WI38 (cell line): ENCODE data around the gene COL13A1.
A peak's percentile ranks its signal among the peaks of the same experiment; 100 is the strongest.

Experiments
- H3K4me3 ChIP-seq: 2 replicates; pipeline ENCODE4 v1.5.1; 2011; ENCODE audit warnings: low read depth, mild to moderate bottlenecking, control low read depth, low read length
- TF ChIP-seq, protein P1 (sequence below): IDR thresholded peaks from 2 replicates; pipeline ENCODE4 v1.5.1; 2012; ENCODE audit warnings: low read depth, mild to moderate bottlenecking, control low read depth, low read length

COL13A1 gene

DNA sequence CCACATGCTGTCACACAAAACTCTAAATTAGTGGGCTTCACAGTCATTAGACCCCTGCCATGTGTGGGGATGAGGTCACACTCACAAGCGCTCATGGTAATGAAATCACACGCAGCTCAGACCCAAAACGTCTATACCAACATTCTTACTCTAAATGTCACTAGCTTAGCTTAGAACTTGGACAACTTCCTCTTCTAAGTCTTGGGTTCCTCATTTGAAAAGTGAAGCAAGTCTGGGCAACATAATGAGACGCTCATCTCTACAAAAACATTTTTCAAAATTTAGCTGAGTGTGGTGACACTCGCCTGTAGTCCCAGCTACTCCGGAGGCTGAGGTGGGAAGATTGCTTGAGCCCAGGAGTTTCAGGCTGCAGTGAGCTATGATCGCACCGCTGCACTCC, 158.2 kb downstream of the COL13A1 start:
- no peak overlapping the region for H3K4me3 ChIP-seq
- TF ChIP-seq, protein P1, sequence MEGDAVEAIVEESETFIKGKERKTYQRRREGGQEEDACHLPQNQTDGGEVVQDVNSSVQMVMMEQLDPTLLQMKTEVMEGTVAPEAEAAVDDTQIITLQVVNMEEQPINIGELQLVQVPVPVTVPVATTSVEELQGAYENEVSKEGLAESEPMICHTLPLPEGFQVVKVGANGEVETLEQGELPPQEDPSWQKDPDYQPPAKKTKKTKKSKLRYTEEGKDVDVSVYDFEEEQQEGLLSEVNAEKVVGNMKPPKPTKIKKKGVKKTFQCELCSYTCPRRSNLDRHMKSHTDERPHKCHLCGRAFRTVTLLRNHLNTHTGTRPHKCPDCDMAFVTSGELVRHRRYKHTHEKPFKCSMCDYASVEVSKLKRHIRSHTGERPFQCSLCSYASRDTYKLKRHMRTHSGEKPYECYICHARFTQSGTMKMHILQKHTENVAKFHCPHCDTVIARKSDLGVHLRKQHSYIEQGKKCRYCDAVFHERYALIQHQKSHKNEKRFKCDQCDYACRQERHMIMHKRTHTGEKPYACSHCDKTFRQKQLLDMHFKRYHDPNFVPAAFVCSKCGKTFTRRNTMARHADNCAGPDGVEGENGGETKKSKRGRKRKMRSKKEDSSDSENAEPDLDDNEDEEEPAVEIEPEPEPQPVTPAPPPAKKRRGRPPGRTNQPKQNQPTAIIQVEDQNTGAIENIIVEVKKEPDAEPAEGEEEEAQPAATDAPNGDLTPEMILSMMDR: no peak

DNA sequence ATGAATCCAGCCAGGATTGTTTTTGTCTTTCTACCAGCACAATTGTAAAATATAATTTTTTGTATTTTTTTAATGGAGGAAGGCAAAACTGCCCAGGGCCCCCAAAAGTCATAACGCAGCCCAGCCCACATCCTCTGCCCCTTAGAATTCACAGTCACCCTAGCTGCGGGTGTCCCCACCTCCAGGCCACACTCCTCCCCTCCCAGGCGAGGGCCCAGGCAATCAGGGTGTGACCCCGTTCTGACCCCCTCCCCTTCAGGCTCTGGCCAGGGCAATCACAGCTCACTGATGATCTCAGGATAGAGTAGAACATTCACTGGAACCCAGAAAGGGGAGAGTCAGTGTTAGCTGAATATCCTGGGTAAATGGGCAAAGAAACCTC, 158.9 kb downstream of the COL13A1 start:
- TF ChIP-seq, protein P1: no peak
- H3K4me3 ChIP-seq: no peak overlapping the region

DNA sequence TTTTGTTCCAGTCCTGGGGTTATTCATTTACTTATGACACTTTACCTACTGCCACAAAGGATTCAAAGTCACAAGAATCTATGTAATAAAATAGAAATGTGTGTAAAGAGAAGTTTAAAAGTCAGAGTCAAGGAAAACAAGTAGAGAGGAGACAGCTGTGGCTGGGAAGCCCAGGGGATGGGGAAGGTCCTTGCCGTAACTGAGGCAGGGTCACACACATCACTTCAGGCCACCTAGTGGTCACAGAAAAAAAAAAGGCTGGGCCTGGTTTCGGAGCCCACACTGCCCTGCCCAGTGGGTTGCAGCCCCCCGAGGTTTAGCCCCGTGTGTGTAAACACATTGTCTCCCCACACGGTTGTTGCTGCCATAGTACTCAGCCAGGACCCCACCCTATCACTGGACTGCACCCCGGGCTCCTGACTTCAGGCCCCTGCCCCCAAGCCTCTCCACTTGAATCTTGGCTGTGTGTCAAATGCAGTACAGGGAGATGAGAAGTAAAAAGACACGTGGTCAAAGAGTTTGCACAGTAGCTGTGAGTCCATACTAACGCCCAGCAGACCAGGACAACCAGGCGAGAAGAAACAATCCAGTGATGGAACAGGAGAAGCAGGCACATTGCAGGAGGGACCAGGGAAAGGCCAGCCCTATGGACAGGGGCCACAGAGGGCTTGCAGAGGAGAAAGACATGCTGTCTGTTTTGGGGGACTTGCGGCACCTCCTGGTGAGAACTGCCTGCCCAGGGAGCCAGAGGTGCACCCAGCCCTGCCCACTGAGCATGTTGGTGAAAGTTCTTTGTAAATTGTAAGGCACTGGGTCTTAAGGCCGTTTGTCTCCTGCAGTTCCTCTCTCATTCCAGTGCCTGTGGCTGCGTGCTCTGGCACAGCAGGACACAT, 159.5 kb downstream of the COL13A1 start:
- H3K4me3 ChIP-seq: no peak overlapping the region
- TF ChIP-seq, protein P1: peak; percentile 42

DNA sequence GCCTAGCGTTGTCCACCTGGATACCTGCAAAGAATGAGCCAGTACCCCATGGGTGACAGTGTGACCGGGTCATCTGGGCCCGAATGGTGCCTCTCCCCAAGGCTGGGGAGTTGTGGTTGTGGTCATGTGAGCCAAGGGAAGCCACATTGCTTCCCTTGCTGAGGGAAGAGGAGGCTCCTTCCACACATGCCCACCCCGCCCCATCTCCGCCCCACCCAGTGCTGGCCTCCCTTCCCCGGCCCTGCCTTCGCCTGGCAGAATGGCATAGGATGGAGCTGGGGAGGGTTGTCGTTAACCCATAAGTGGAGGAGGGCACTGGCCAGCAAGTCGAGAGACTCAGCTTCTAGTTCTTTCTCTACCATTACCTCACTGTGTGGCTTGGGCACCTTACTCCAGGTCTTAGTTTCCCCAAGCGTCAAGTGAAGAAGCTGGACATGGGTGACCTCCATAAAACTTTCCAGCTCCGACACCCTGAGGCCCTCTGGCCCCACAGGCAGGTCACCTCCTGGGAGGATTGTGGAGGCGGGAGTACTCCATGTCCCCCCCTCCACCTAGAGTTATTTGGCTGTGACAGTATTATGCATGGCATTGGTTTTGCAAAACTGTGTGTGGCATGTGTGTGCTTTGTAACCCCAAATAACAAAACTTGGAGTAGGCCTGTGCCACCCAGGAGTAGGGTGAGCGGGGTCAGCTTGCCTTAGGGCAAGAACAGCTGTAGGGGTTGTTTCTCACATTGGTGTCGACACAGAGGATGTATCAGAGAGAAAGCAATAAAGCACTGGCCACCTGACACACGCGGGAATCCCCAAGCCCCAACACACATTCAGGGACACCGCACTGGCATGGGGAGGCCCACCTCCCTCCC, 160.4 kb downstream of the COL13A1 start:
- TF ChIP-seq, protein P1: no peak
- H3K4me3 ChIP-seq: no peak overlapping the region

DNA sequence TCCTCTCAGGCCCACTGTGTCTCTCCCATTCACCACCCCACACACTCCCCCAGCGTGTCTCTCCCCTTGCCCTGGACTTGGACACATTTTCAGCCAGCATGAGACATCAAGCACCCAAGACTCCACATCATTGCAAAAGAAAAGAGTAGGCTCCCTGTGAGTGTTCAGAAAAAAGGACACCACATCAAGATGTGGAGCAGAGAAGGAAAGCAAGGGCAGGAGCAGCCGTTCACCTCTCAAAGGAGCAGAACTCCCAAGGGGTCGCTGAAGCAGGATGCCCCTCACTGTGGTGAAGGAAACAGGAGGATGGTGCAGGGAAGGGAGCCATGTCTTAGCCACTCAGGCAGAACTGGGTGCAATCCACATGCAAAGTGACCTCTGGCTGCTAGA, 161.0 kb downstream of the COL13A1 start:
- H3K4me3 ChIP-seq: no peak overlapping the region
- TF ChIP-seq, protein P1: no peak

DNA sequence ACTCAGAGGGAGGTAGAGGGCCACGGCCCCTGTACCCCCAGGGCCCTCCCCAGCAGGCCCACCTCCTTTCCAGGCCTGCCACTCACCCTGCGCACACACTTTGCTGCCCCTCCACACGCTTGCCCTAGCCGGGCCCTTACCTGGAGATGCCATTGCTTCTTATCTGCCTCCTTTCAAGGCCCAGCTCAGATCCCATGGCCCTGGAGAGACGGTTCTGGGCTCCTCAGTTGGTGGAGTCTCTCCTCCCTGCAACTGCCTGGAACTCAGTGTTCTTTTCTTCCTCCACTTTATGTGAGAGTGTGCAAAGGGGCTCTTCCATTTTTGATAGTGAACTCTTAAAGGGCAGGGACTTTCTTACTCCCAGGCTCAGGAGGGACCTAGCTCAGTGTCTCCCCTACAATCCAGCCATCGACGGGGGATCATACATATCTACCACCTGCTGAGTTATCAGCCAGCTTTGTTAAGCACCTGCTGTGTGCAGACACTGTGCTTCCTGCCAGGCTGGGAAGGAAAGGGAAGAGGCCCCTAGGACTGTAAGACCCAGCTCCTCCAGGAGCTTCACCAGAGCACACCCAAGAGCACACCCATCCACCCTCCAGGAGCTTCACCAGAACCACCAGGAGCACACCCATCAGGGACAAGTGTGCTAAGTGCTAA, 161.6 kb downstream of the COL13A1 start:
- H3K4me3 ChIP-seq: no peak overlapping the region
- TF ChIP-seq, protein P1: no peak
